Neural cell (in vitro differentiated cells): ENCODE results near the gene PSMB7. TPM values are rescaled to one million over a fixed set of nuclear protein-coding genes. Genes with fewer than 3 reads are reported as not detected.

ENCODE experiments used
- H2AFZ ChIP-seq: fragments of 200-600, 300-800 bp; sonication (generic), shearing (Covaris generic); 2 replicates; pipeline ENCODE4 v1.6.0; 2014; ENCODE audit warnings: low read depth, mild to moderate bottlenecking, antibody characterized with exemption, low read length, moderate library complexity
- H3F3A ChIP-seq: fragments of 200-600 bp; shearing (Covaris generic); 2 replicates; pipeline ENCODE4 v1.6.1; 2016; ENCODE audit warnings: mild to moderate bottlenecking, moderate library complexity, mixed read lengths, antibody characterized with exemption, low read length; ENCODE audit not compliant: insufficient read depth, poor library complexity, severe bottlenecking
- H3K27ac ChIP-seq: fragments of 200-600, 300-800 bp; sonication (generic), shearing (Covaris generic); 2 replicates; pipeline ENCODE4 v1.5.1; 2014; ENCODE audit warnings: mild to moderate bottlenecking, low read length, moderate library complexity
- H3K27me3 ChIP-seq: fragments of 300-800, 200-600 bp; sonication (generic), shearing (Covaris generic); 2 replicates; pipeline ENCODE4 v1.6.0; 2014; ENCODE audit warnings: mild to moderate bottlenecking, low read depth, low read length, moderate library complexity; ENCODE audit not compliant: insufficient read depth
- H3K36me3 ChIP-seq: fragments of 300-800, 200-600 bp; sonication (generic), shearing (Covaris generic); 2 replicates; pipeline ENCODE4 v1.5.1; 2014; ENCODE audit warnings: mild to moderate bottlenecking, antibody characterized with exemption, low read length, moderate library complexity; ENCODE audit not compliant: insufficient read depth
- H3K4me2 ChIP-seq: fragments of 300-800, 200-600 bp; sonication (generic), shearing (Covaris generic); 2 replicates; pipeline ENCODE4 v1.6.0; 2014; ENCODE audit warnings: mild to moderate bottlenecking, low read length
- H3K4me3 ChIP-seq: fragments of 300-800, 200-600 bp; sonication (generic), shearing (Covaris generic); 2 replicates; pipeline ENCODE4 v1.5.1; 2014; ENCODE audit warnings: mild to moderate bottlenecking, low read length, moderate library complexity
- H3K79me2 ChIP-seq: fragments of 200-600 bp; shearing (Covaris generic); replicated peaks from 2 replicates; pipeline ENCODE4 v1.6.0; 2014; ENCODE audit warnings: mild to moderate bottlenecking, low read length, moderate library complexity; ENCODE audit not compliant: insufficient read depth
- H3K9ac ChIP-seq: fragments of 300-800, 200-600 bp; sonication (generic), shearing (Covaris generic); 2 replicates; pipeline ENCODE4 v1.6.1; 2016; ENCODE audit warnings: mild to moderate bottlenecking, low read length, mixed read lengths
- H3K9me2 ChIP-seq: fragments of 200-600 bp; shearing (Covaris generic); 2 replicates; pipeline ENCODE4 v1.6.1; 2016; ENCODE audit warnings: mild to moderate bottlenecking, low read length, mixed read lengths; ENCODE audit not compliant: insufficient read depth
- H3K9me3 ChIP-seq: fragments of 200-600, 300-800 bp; sonication (generic), shearing (Covaris generic); 2 replicates; pipeline ENCODE4 v1.6.1; 2016; ENCODE audit warnings: mild to moderate bottlenecking, mixed run types, low read length, moderate library complexity, mixed read lengths
- H4K20me1 ChIP-seq: fragments of 200-600 bp; shearing (Covaris generic); 2 replicates; pipeline ENCODE4 v1.6.1; 2016; ENCODE audit warnings: mild to moderate bottlenecking, mixed run types; ENCODE audit not compliant: insufficient read depth
- EP300 ChIP-seq: fragments of 450-650 bp; conservative IDR thresholded peaks from 2 replicates; pipeline ENCODE4 v1.6.1; 2014; ENCODE audit warnings: antibody characterized with exemption, mild to moderate bottlenecking, moderate library complexity; ENCODE audit not compliant: poor library complexity, severe bottlenecking
- EZH2 ChIP-seq: fragments of 200-600, 300-800 bp; shearing (Covaris generic), sonication (generic); IDR thresholded peaks from 2 replicates; pipeline ENCODE4 v1.6.1; 2014; ENCODE audit warnings: antibody characterized with exemption, low read length, borderline replicate concordance, mild to moderate bottlenecking; ENCODE audit not compliant: insufficient read depth, poor library complexity, severe bottlenecking
- MXI1 ChIP-seq: fragments of 450-650 bp; conservative IDR thresholded peaks from 2 replicates; pipeline ENCODE4 v1.6.1; 2014; ENCODE audit warnings: antibody characterized with exemption, mild to moderate bottlenecking; ENCODE audit not compliant: poor library complexity, severe bottlenecking
- POLR2AphosphoS5 ChIP-seq: IDR thresholded peaks from 2 replicates; pipeline ENCODE4 v1.6.1; 2012
- RAD21 ChIP-seq: fragments of 450-650 bp; conservative IDR thresholded peaks from 2 replicates; pipeline ENCODE4 v1.6.1; 2014; ENCODE audit warnings: antibody characterized with exemption, mild to moderate bottlenecking, moderate library complexity
- REST ChIP-seq: IDR thresholded peaks from 2 replicates; pipeline ENCODE4 v1.6.1; 2012; ENCODE audit warnings: borderline replicate concordance
- SMC3 ChIP-seq: fragments of 450-650 bp; conservative IDR thresholded peaks from 2 replicates; pipeline ENCODE4 v1.6.1; 2014; ENCODE audit warnings: antibody characterized with exemption, mild to moderate bottlenecking, moderate library complexity; ENCODE audit not compliant: poor library complexity
- TAF1 ChIP-seq: IDR thresholded peaks from 2 replicates; pipeline ENCODE4 v1.6.1; 2012; ENCODE audit warnings: low read depth
- polyA plus RNA-seq: library from polyadenylated mRNA; depleted of rRNA; stranded (reverse); fragments of >200 nt; gene quantifications from 2 replicates; pipeline ENCODE4 v1.2.3, GENCODE V29; 2014
- TF ChIP-seq, protein P1 (sequence below): fragments of 450-650 bp; IDR thresholded peaks from 2 replicates; pipeline ENCODE4 v1.5.1; 2014; ENCODE audit warnings: antibody characterized with exemption, mild to moderate bottlenecking, moderate library complexity; ENCODE audit not compliant: poor library complexity, severe bottlenecking

The PSMB7 gene
- polyA plus RNA-seq, 1 donor from 2014 or later = 363 TPM

- H3K9me3 ChIP-seq = no peaks in the 10 kb centered on the region
- no peak for TF ChIP-seq EZH2
- no peak for TF ChIP-seq POLR2AphosphoS5
- TF ChIP-seq, protein P1, sequence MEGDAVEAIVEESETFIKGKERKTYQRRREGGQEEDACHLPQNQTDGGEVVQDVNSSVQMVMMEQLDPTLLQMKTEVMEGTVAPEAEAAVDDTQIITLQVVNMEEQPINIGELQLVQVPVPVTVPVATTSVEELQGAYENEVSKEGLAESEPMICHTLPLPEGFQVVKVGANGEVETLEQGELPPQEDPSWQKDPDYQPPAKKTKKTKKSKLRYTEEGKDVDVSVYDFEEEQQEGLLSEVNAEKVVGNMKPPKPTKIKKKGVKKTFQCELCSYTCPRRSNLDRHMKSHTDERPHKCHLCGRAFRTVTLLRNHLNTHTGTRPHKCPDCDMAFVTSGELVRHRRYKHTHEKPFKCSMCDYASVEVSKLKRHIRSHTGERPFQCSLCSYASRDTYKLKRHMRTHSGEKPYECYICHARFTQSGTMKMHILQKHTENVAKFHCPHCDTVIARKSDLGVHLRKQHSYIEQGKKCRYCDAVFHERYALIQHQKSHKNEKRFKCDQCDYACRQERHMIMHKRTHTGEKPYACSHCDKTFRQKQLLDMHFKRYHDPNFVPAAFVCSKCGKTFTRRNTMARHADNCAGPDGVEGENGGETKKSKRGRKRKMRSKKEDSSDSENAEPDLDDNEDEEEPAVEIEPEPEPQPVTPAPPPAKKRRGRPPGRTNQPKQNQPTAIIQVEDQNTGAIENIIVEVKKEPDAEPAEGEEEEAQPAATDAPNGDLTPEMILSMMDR = no peak
- TF ChIP-seq RAD21 = no peak
- H3K4me3 ChIP-seq = no peak overlapping the region
- no peak overlapping the region for H3K9ac ChIP-seq
- H3K4me2 ChIP-seq = no peak overlapping the region
- H3K9me2 ChIP-seq = no peaks in the 10 kb centered on the region
- no peaks in the 10 kb centered on the region for H3K36me3 ChIP-seq
- no peak overlapping the region for H3K27ac ChIP-seq
- H3F3A ChIP-seq = no peaks in the 10 kb centered on the region
- H2AFZ ChIP-seq = no peak overlapping the region
- no peaks in the 10 kb centered on the region for H3K79me2 ChIP-seq
- no peaks in the 10 kb centered on the region for H4K20me1 ChIP-seq
- peaks cover 17% of the 10 kb centered on the region for H3K27me3 ChIP-seq
Observed at GRCh38 chr9:124452841-124453585, 37.8 kb upstream of the PSMB7 start.

DNA sequence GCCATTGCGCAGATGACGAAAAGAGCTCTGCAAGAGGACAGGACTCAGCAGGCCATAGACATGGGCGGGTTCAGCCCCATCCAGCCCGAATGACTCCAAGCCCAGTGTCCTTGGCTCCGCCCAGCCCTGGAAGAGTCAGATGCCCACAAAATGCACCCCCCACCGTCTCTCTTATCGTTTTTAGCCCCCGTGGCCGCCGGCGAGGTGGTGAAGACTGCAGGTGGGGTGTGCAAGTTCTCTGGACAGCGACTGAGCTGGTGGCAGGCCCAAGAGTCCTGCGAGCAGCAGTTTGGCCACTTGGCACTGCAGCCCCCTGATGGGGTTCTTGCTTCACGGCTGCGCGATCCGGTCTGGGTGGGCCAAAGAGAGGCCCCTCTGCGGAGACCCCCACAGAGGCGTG is 37.1 kb upstream of the PSMB7 start:
- no peaks in the 10 kb centered on the region for H4K20me1 ChIP-seq
- H3K79me2 ChIP-seq = no peaks in the 10 kb centered on the region
- H3K9ac ChIP-seq = no peak overlapping the region
- H3K9me2 ChIP-seq = no peaks in the 10 kb centered on the region
- H3K9me3 ChIP-seq = no peaks in the 10 kb centered on the region
- H3K27me3 ChIP-seq = peaks cover 17% of the 10 kb centered on the region
- H3F3A ChIP-seq = no peaks in the 10 kb centered on the region
- H2AFZ ChIP-seq = no peak overlapping the region
- no peak overlapping the region for H3K4me3 ChIP-seq
- no peaks in the 10 kb centered on the region for H3K36me3 ChIP-seq
- H3K27ac ChIP-seq = no peak overlapping the region
- no peak overlapping the region for H3K4me2 ChIP-seq
- TF ChIP-seq, protein P1 = no peak
- TF ChIP-seq MXI1 (no peak), SMC3 (no peak), REST (no peak), EZH2 (no peak), POLR2AphosphoS5 (no peak), EP300 (no peak), TAF1 (no peak), RAD21 (no peak)
